HepG2 (cell line): ENCODE measurements around the gene CA6. TPM values are rescaled to one million over a fixed set of nuclear protein-coding genes. Genes with fewer than 3 reads are reported as not detected.

Experiments
- ATAC-seq: fragments of 200-7000 bp; cut with Tn5 transposase; 3 replicates; pipeline ENCODE4 v1.9.1; 2020; ENCODE audit warnings: mild to moderate bottlenecking, moderate library complexity
- BruUV-seq: library from RNA; stranded (reverse); fragments of 400-500 nt; replicated peaks from 2 replicates; lab custom pipeline; 2021; lab: Mats Ljungman, UMichigan
- CTCF ChIA-PET: fragments of 300-600 bp; formaldehyde crosslinking; extraction: SDS; loops from one replicate; lab custom pipeline; 2021; ENCODE audit warnings: low total read pairs, inconsistent platforms, low intra/inter-chr PET ratio; lab: Yijun Ruan, JAX
- POLR2A ChIA-PET: fragments of 350-600 bp; sonication (Branson Sonifier 250); formaldehyde crosslinking; loops from one replicate; lab custom pipeline; 2020; ENCODE audit warnings: antibody characterized with exemption, inconsistent platforms; lab: Yijun Ruan, JAX
- DNase-seq: peaks from one replicate; pipeline ENCODE4 v3.0.0-alpha.2; 2015; ENCODE audit warnings: low spot score
- FAIRE-seq: peaks from 3 replicates; lab custom pipeline; 2011; peaks lifted over from hg19 to GRCh38; lab: Jason Lieb, UNC
- H2AFZ ChIP-seq: one replicate; pipeline ENCODE4 v1.6.1; 2011; ENCODE audit warnings: low read length, inconsistent platforms
- H3K27ac ChIP-seq: fragments of 300-600 bp; 3 replicates; pipeline ENCODE4 v1.8.0; 2011; ENCODE audit warnings: mixed run types, mild to moderate bottlenecking, mixed read lengths, low read length, inconsistent platforms; ENCODE audit not compliant: insufficient read depth; ENCODE audit errors: extremely low read length
- H3K27me3 ChIP-seq, 2 experiments: fragments of 200-600 bp in 1 of 2; 2 replicates in 1 of 2; 3 replicates in 1 of 2; pipeline versions ENCODE4 v1.6.0 to v1.8.0; 2011; ENCODE audit warnings: low read length in 2 of 2, mild to moderate bottlenecking in 2 of 2, moderate library complexity in 2 of 2, inconsistent platforms in 1 of 2; ENCODE audit not compliant: insufficient read depth in 2 of 2, control insufficient read depth in 1 of 2
- H3K36me3 ChIP-seq, 2 experiments: fragments of 200-600 bp in 1 of 2; replicated peaks in 1 of 2; 2 replicates in 1 of 2; 3 replicates in 1 of 2; pipeline versions ENCODE4 v1.5.1 to v1.8.0; 2011; ENCODE audit warnings: low read length in 2 of 2, inconsistent platforms in 1 of 2; ENCODE audit not compliant: insufficient read depth in 2 of 2, control insufficient read depth in 1 of 2
- H3K4me1 ChIP-seq: 2 replicates; pipeline ENCODE4 v1.5.1; 2012; ENCODE audit warnings: low read length, inconsistent platforms; ENCODE audit not compliant: insufficient read depth
- H3K4me2 ChIP-seq: 2 replicates; pipeline ENCODE4 v1.6.0; 2011; ENCODE audit warnings: low read depth, low read length, inconsistent platforms
- H3K4me3 ChIP-seq, 3 experiments: fragments of 200-600 bp in 1 of 3; sonication (generic), shearing (Covaris generic) in 1 of 3; replicated peaks in 1 of 3; 2 replicates each; pipeline ENCODE4 v1.5.1; 2011 to 2016; ENCODE audit warnings: low read length in 3 of 3, inconsistent platforms in 2 of 3, low read depth in 2 of 3, mild to moderate bottlenecking in 2 of 3, control low read depth in 1 of 3, mixed read lengths in 1 of 3; ENCODE audit not compliant: insufficient read depth in 1 of 3
- H3K79me2 ChIP-seq: one replicate; pipeline ENCODE4 v1.6.1; 2011; ENCODE audit warnings: low read length, inconsistent platforms; ENCODE audit not compliant: insufficient read depth
- H3K9ac ChIP-seq: 2 replicates; pipeline ENCODE4 v1.6.0; 2011; ENCODE audit warnings: mild to moderate bottlenecking, low read depth, low read length, inconsistent platforms; ENCODE audit not compliant: insufficient read depth
- H3K9me3 ChIP-seq: 2 replicates; pipeline ENCODE4 v1.5.1; 2012; ENCODE audit warnings: mild to moderate bottlenecking, low read length
- H4K20me1 ChIP-seq: 2 replicates; pipeline ENCODE4 v1.6.0; 2011; ENCODE audit warnings: inconsistent platforms, mild to moderate bottlenecking, low read length, moderate library complexity; ENCODE audit not compliant: insufficient read depth
- CBX5 ChIP-seq: sonication (generic); formaldehyde crosslinking; IDR thresholded peaks from 2 replicates; pipeline ENCODE4 v1.4.0; 2020; ENCODE audit warnings: missing genetic modification reagents, borderline replicate concordance
- GPN1 ChIP-seq: sonication (generic); formaldehyde crosslinking; IDR thresholded peaks from 2 replicates; pipeline ENCODE4 v1.5.1; 2020; ENCODE audit warnings: missing genetic modification reagents, borderline replicate concordance
- KAT7 ChIP-seq: IDR thresholded peaks from 2 replicates; pipeline ENCODE4 v1.6.1; 2018; ENCODE audit warnings: borderline replicate concordance, missing compliant biosample characterization
- KLF6 ChIP-seq: IDR thresholded peaks from 2 replicates; pipeline ENCODE4 v1.8.0; 2016; ENCODE audit warnings: missing biosample characterization, missing genetic modification reagents
- MEF2D ChIP-seq: sonication (generic); formaldehyde crosslinking; IDR thresholded peaks from 2 replicates; pipeline ENCODE4 v1.5.1; 2020; ENCODE audit warnings: mild to moderate bottlenecking, missing genetic modification reagents
- MXI1 ChIP-seq: IDR thresholded peaks from 3 replicates; pipeline ENCODE4 v1.6.1; 2012; ENCODE audit warnings: low read depth, low read length, inconsistent platforms, borderline replicate concordance
- NFKBIZ ChIP-seq: IDR thresholded peaks from 2 replicates; pipeline ENCODE4 v1.6.1; 2018; ENCODE audit warnings: missing genetic modification reagents, missing compliant biosample characterization
- POLR2G ChIP-seq: fragments of 200-400 bp; formaldehyde crosslinking; IDR thresholded peaks from 2 replicates; pipeline ENCODE4 v1.6.1; 2018; ENCODE audit warnings: mild to moderate bottlenecking, low read depth, low read length, moderate library complexity
- RARG ChIP-seq: sonication (generic); formaldehyde crosslinking; IDR thresholded peaks from 2 replicates; pipeline ENCODE4 v1.4.0; 2020; ENCODE audit warnings: low read depth, mild to moderate bottlenecking, missing genetic modification reagents
- RFX1 ChIP-seq: fragments of 450-650 bp; IDR thresholded peaks from 2 replicates; pipeline ENCODE4 v1.6.1; 2017
- RFXANK ChIP-seq: IDR thresholded peaks from 2 replicates; pipeline ENCODE4 v1.6.1; 2016
- SP140L ChIP-seq: sonication (generic); formaldehyde crosslinking; IDR thresholded peaks from 2 replicates; pipeline ENCODE4 v1.4.0; 2020; ENCODE audit warnings: missing genetic modification reagents, borderline replicate concordance
- ZBTB10 ChIP-seq: sonication (generic); formaldehyde crosslinking; IDR thresholded peaks from 2 replicates; pipeline ENCODE4 v1.4.0; 2020; ENCODE audit warnings: missing genetic modification reagents, borderline replicate concordance
- ZNF101 ChIP-seq: sonication (generic); formaldehyde crosslinking; IDR thresholded peaks from 2 replicates; pipeline ENCODE4 v1.4.0; 2020; ENCODE audit warnings: mild to moderate bottlenecking, low read depth, missing genetic modification reagents, borderline replicate concordance
- ZNF160 ChIP-seq: sonication (generic); formaldehyde crosslinking; IDR thresholded peaks from 2 replicates; pipeline ENCODE4 v1.8.0; 2022; ENCODE audit warnings: mild to moderate bottlenecking, inconsistent platforms, missing genetic modification reagents
- ZNF530 ChIP-seq: sonication (generic); formaldehyde crosslinking; IDR thresholded peaks from 2 replicates; pipeline ENCODE4 v1.5.0; 2020; ENCODE audit warnings: low read depth, mild to moderate bottlenecking, missing genetic modification reagents
- ZNF558 ChIP-seq: sonication (generic); formaldehyde crosslinking; IDR thresholded peaks from 2 replicates; pipeline ENCODE4 v1.9.0; 2022; ENCODE audit warnings: mild to moderate bottlenecking, missing genetic modification reagents, borderline replicate concordance
- ZXDC ChIP-seq: sonication (generic); formaldehyde crosslinking; IDR thresholded peaks from 2 replicates; pipeline ENCODE4 v1.5.0; 2020; ENCODE audit warnings: mild to moderate bottlenecking, missing genetic modification reagents
- WGBS: methylation state at CpG from one replicate; pipeline ENCODE4 v1.1.6; 2017; ENCODE audit warnings: low lambda C conversion rate; 5-methylcytosine and 5-hydroxymethylcytosine counted together
- in situ Hi-C: cut with HindIII; loops from 2 replicates; pipeline ENCODE4 v1.10.0; 2017; ENCODE audit warnings: low pct_unique_long_range_greater_than_20kb; ENCODE audit not compliant: extremely low pct_ligation_motif_present
- intact Hi-C: fragments of 100-400 bp; cut with micrococcal nuclease; formaldehyde crosslinking; loops from one replicate; pipeline ENCODE4 v1.10.0; 2022; ENCODE audit not compliant: unreplicated experiment
- polyA plus RNA-seq, 8 experiments: library from polyadenylated mRNA; depleted of rRNA in 3 of 8; stranded (reverse) in 7 of 8; unstranded in 1 of 8; fragments of >200 nt; fragmentation: Illumina TruSeq in 4 of 8; extraction: Trizol in 4 of 8; gene quantifications; 2 replicates each; pipeline versions ENCODE4 v1.2.1 to v1.2.3, GENCODE V29; 2011 to 2016; ENCODE audit warnings: low read depth in 4 of 8, missing spikeins in 1 of 8, mixed read lengths in 1 of 8; ENCODE audit not compliant: insufficient read depth in 1 of 8
- total RNA-seq, 5 experiments: library from RNA; depleted of rRNA; stranded (reverse); fragments of >200 nt; fragmentation: Illumina TruSeq; extraction: Trizol; gene quantifications; 2 replicates each; pipeline ENCODE4 v1.2.3, GENCODE V29; 2016; ENCODE audit warnings: low read depth in 1 of 5

CA6 gene
- total and polyA plus RNA-seq, 2 of the 13 experiments (the other 11 are each of a cell fraction or from before 2014, with no cell fraction given): not detected

- TF ChIP-seq ZNF530 (CRISPR knock-in tag): no peak
- TF ChIP-seq POLR2G: no peak
- TF ChIP-seq ZBTB10 (CRISPR knock-in tag): no peak
- TF ChIP-seq CBX5 (CRISPR knock-in tag): no peak
Observed at GRCh38 chr1:8970870-8971337, 25.2 kb downstream of the CA6 start (continued).

- ChIA-PET CTCF (no interaction called here), POLR2A (no interaction called here)
- Histone ChIP-seq H3K27ac (no peak overlapping the region), H2AFZ (no peak overlapping the region), H4K20me1 (no peaks in the 10 kb centered on the region), H3K9me3 (no peaks in the 10 kb centered on the region), H3K4me3 (no peak overlapping the region), H3K4me2 (no peak overlapping the region), H3K4me1 (peaks cover 11% of the 10 kb centered on the region; the same call in 1 of the 2 replicates), H3K27me3 (peaks cover 3% of the 10 kb centered on the region in 2 experiments; a peak in 3 of 5 replicates), H3K9ac (no peak overlapping the region), H3K36me3 (no peaks in the 10 kb centered on the region)
- 46% methylated on average over 7 of the region's 7 CpGs for WGBS
- no TSS peak for BruUV-seq
- in situ Hi-C loops: no loop called here
- FAIRE-seq: no peak
- TF ChIP-seq ZXDC (CRISPR knock-in tag): no peak
- TF ChIP-seq MXI1: no peak
- no peak for TF ChIP-seq KAT7
- no peak for TF ChIP-seq ZNF160
- TF ChIP-seq ZNF558 (CRISPR knock-in tag): no peak
- TF ChIP-seq KLF6 (CRISPR knock-in tag): no peak
- no peak for TF ChIP-seq RFXANK (CRISPR knock-in tag)
- TF ChIP-seq SP140L (CRISPR knock-in tag): no peak
- no peak for TF ChIP-seq MEF2D
- no peak for TF ChIP-seq GPN1
- TF ChIP-seq NFKBIZ (CRISPR knock-in tag): no peak
- TF ChIP-seq RARG (CRISPR knock-in tag): no peak
- TF ChIP-seq ZNF101: no peak
- TF ChIP-seq RFX1: no peak
- TF ChIP-seq, all 625 proteins: peak for 0
- DNase-seq: no peak
- ATAC-seq: no peak
- no peaks in the 10 kb centered on the region for H3K79me2 ChIP-seq
- intact Hi-C loops: no loop called here
Observed at GRCh38 chr1:8974551-8974950, 28.9 kb downstream of the CA6 start.
